Neural progenitor cell (in vitro differentiated cells): ENCODE measurements around the gene TBC1D10A.

Experiments
- CTCF ChIP-seq: fragments of 200-600 bp; sonication (generic); IDR thresholded peaks from 2 replicates; pipeline ENCODE4 v1.5.1; 2017; ENCODE audit warnings: antibody characterized with exemption, mild to moderate bottlenecking
- EZH2 ChIP-seq: fragments of 200-600 bp; sonication (generic); IDR thresholded peaks from 2 replicates; pipeline ENCODE4 v1.6.1; 2017; ENCODE audit warnings: antibody characterized with exemption, mild to moderate bottlenecking, moderate library complexity
- EZH2phosphoT487 ChIP-seq: fragments of 200-600 bp; sonication (generic); IDR thresholded peaks from 2 replicates; pipeline ENCODE4 v1.6.1; 2017; ENCODE audit warnings: antibody characterized with exemption

- TF ChIP-seq CTCF (no peak), EZH2 (no peak), EZH2phosphoT487 (no peak)
Measured at GRCh38 chr22:30252411-30253204, 74.1 kb downstream of the TBC1D10A start.
